Activated T-helper 1 cell treated with Interleukin-2 at 50 U/mL for 16 hours (primary cell): ENCODE data around the gene ZNF699.
"Not testable (repeated sequence)": the region's sequence is repeated elsewhere in the genome, so short reads cannot be mapped to it uniquely, and the experiment has no call there.

Experiments used
- DNase-seq: peaks from one replicate; pipeline ENCODE4 v3.0.0-alpha.2; 2020; ENCODE audit warnings: low read depth

ZNF699 gene

DNA sequence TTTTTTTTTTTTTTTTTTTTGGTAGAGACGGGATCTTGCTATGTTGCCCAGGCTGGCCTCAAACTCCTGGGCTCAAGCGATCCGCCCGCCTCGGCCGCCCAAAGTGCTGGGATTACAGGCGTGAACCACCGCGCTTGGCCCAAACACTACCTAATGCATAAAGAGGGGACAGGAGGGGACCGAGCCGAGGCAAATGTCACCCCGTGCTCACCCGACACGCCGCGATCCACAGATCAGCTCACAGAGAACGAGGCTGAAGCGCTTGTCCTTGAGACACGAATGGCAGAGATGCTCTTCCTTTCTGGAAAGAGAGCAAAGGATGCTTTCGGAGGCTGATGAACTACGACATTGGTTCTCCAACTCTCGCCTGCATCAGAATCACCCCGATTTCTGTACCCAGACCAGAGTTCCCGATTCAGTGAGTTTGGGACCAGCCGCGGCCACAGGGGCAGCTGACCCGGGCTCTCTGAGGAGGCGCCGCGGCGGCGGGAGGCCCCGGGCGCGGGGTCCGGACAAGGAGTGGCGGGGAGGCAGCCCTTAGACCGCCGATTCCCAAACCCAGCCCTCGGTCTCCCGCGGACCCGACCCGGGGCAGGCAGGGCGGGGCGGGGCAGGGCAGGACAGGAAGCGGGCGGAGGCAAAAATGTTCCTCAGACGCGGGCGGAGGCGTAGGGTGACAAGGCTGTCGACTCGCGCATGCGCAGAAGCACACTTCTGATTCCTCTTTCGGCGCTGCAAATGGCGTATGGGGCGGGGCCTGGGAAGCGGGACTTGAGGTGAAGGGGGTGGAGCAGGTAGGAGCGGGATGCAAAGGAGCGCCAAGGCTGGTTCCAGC lies at the start of gene ZNF699:
ZNF699 (minus strand) TSS at position 700 of the 835 bp plus-strand sequence. CDS start 4,719 bp downstream, outside the sequence.
- DNase-seq: peak; percentile 98

DNA sequence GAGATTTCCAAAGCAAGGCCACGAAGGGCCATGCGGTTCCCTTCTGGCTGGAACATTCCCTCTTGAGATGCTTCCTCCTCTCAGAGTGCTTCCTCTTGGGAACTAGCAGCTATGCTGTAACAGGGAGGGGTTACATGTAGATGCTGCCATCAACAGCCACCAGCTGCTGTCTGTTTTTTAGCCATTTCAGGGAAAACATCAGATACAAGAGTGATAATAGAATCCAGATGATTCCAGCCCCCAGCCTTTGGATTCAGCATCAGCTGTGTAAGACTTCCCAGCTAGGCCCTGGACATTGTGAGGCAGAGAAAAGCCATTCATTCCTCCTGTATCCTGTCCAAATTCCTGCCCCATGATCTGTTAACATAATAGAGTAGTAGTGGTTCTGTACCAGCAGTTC lies 45.0 kb upstream of the ZNF699 start:
- no peak for DNase-seq

- DNase-seq: no peak
Observed at GRCh38 chr19:9353011-9353410, 43.4 kb upstream of the ZNF699 start.

- no peak for DNase-seq
Observed at GRCh38 chr19:9352505-9352904, 42.9 kb upstream of the ZNF699 start.

GRCh38 chr19:9348671-9349070 lies 39.0 kb upstream of the ZNF699 start:
- no peak for DNase-seq

- no peak for DNase-seq
Observed at GRCh38 chr19:9348253-9348652, 38.6 kb upstream of the ZNF699 start.

DNA sequence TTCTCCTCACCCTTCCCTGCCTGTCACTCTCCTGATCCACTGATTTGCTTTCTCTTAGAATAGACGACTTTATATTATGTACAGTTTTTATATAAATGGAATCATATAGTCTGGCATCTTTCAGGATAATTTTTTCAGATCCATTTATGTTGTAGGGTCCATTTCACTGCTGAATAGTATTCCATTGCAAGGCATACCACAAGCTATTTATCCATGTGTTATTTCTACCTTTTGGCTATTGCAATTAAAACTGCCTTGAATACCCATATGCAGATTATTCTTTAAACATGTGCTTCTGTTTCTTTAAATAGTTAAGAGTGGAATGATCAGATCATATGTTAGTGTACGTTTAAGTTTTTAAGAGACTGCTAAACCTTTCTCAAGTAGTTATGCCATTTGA lies 35.4 kb upstream of the ZNF699 start:
- no peak for DNase-seq

GRCh38 chr19:9342610-9343304 lies 33.1 kb upstream of the ZNF699 start:
- no peak for DNase-seq

DNA sequence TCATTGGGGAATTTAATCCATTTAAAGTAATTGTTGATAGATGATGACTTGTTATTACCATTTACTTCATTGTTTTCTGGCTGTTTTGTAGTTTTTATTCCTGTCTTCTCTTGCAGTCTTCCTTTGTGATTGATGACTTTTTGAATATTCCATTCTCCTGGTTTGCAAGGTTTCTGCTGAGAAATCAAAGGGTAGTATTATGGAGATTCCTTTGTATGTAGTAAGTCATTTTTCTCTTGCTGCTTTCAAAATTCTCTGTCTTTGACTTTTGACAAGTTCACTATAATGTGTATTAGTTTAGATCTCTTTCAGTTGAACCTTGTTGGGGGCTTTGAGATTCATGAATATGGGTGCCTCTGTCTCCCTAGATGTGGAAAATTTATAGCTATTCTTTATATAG lies 20.4 kb upstream of the ZNF699 start:
- no peak for DNase-seq

DNA sequence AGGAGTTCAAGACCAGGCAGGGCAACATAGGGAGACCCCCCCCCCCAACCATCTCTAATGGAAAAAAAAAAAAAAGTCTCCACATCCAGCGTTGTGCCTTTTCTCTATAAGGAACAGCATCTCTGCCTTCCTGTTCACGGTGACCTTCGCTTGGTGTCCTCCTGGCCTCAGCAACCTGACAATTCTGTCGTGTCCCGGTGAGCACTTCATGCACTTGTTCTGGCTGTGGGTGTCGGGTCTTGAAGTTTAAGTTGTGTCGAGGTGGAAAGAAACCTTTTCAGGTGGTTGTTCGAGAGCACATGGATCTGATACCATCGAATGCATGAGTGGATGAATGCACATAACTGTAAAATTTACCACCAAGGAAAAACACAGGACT lies 14.9 kb upstream of the ZNF699 start:
- DNase-seq: no peak

DNA sequence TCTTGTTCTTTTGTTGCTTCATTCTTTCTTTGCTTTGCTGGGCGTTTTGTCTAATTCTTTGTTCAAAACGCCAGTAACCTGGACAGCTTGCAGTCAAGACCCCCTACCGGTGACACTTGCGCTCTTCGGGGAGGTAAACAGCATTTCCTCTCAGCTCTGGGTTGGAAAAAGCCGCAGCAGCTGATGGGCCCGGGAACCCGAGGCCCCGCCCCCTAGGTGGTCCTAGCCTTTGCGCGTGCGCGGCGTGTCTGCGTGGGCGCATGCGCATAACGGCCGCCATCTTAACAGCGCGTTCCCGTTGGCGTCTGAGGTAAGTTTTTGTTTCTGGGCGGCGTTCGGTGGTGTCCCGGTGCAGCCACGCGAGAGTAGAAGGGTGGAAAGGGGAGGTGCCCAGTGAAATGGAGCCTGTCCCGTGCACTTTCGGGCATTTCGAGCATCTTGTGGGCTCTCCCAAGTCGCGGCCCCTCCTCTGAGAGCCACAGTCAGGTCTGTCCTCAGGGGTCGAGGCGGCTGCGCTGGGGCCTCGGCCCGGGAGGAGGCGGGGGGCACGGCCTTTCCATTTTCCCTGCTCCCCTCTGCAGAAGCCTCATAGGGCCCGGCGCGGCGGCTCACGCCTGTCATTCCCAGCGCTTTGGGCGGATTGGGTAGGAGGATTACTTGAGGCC lies 14.4 kb upstream of the ZNF699 start, which contains the start of gene ZNF559:
ZNF559 (plus strand) TSS at position 261 of the 665 bp plus-strand sequence. CDS start 14,371 bp downstream, outside the sequence.
- DNase-seq: peak; percentile 94

GRCh38 chr19:9323557-9323918 lies 13.9 kb upstream of the ZNF699 start:
- DNase-seq: no peak

DNA sequence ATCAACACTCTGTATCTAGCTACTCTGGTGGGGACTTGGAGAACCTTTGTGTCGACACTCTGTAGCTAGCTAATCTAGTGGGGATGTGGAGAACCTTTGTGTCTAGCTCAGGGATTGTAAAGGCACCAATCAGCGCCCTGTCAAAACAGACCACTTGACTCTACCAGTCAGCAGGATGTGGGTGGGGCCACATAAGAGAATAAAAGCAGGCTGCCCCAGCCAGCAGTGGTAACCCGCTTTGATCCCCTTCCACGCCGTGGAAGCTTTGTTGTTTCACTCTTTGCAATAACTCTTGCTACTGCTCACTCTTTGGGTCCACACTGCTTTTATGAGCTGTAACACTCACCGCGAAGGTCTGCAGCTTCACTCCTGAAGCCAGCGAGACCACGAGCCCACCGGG lies 12.6 kb upstream of the ZNF699 start:
- not testable (repeated sequence) for DNase-seq

DNA sequence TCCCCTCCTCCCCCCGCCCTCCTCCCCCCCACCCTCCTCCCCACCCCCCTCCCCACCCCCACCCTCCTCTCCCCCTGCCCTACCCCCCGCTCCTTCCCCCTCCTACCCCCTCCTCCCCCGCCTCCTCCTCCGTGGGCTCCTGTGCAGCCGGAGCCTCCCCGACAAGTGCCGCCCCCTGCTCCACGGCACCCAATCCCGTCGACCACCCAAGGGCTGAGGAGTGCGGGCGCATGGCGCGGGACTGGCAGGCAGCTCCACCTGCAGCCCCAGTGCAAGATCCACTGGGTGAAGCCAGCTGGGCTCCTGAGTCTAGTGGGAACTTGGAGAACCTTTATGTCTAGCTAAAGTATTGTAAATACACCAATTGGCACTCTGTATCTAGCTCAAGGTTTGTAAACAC lies 12.1 kb upstream of the ZNF699 start:
- not testable (repeated sequence) for DNase-seq

- DNase-seq: no peak
Observed at GRCh38 chr19:9321338-9321737, 11.7 kb upstream of the ZNF699 start.

DNA sequence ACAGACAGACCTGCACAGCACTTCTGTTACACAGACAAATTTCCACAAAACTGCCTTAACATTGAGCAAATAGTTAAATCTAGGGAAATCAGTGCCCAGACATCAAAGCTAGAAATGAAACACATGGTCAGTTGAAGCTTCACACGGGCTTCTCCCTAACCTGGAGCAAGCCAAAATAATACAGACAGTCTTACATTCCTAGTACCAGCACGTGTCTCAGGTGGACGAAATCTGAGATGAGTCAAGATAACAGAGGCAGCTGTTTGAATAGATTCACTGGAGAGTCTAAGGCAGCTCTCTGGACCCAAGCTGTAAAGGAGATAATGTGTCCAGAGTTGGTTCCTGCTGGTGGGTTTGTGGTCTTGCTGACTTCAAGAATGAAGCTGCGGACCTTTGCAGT lies 4.1 kb upstream of the ZNF699 start:
- DNase-seq: no peak

GRCh38 chr19:9309974-9310446 lies 372 bp upstream of the ZNF699 start:
- DNase-seq: no peak

DNA sequence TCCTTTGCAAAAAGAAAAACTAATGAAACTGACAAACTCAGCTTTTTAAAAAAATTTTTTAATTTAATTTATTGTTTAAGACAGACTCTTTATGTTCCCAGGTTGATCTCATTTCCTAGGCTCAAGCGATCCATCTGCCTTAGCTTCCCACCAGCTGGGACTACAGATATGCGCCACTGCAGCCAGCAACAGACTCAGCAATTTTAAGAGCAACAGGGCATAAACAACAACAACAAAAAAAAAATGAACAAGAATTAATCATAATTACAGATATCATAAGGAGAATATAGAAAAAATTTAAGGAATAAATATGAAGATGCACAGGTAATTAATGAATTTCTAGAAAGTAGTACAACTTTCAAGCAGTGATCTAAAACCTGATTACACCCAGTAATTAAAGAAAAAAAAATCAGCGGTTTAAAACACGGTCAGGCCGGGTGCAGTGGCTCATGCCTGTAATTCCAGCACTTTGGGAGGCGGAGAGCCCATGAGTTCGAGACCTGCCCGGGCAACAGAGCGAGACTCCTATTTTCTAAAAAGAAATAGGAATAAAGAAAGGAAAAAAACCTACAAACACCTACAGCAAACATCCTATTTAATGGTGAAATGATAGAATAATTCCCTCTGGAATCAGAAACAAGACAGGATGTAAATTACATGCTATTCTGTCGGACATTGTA lies 1.4 kb downstream of the ZNF699 start:
- no peak for DNase-seq

- no peak for DNase-seq
Observed at GRCh38 chr19:9306443-9306842, 3.2 kb downstream of the ZNF699 start.

DNA sequence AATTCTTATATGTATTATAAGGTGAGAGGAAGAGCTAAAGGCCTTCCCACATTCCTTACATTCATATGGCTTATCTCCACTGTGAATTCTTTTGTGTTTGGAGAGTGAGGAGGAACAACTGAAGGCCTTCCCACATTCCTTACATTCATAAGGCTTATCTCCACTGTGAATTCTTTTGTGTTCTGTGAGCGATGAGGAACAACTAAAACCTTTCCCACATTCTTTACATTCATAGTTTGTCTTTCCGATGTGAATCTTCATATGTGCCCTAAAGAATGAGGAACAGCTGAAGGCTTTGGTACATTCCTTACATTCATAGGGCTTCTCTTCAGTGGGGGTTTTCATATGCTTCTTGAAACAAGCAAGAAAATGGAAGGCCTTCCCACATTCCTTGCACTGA lies 13.3 kb downstream of the ZNF699 start:
- no peak for DNase-seq

DNA sequence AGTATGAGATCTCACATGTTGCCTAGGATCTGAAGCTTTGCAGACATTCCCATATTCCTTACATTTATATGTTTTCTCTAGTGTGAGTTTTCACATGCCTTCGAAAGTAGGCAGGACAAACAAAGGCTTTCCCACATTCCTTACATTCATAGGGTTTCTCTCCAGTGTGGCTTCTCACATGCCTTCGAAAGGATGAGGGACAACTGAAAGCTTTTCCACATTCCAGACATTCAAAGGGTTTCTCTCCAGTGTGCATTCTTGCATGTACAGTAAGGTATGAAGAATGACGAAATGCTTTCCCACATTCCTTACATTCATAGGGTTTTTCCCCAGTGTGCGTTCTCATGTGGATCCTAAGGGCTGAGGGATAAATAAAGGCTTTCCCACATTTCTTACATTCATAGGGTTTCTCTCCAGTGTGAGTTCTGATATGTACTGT lies 14.2 kb downstream of the ZNF699 start:
- DNase-seq: no peak

DNA sequence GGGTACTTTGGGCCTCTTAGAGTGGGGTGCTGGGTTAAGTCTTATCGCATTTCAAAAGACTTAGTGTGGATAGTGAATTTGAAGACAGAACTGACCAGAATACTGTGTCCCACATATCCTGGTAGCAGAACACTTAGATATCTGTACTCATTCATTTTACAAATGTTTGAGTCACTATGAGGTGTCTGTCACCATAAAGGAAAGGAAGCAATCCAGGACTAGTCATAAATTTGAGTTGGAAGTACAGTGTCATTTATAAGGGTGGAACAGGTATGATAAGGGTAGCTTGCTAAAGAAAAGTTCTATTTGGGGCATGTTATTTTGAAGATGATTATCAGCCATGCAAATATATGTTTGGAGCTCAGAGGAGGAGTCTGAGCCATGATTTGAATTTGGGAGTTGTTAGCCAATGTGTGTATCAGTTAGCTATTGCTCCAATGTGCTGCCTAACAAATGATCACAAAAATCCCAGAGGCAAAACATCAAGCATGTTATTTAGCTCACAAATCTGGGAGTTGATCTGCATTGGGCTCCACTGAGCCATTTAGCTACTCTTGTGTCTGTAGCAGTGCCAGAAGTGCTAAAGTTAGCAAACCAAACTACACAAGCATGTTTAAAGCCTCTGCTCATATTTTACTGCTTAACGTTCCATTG lies 20.3 kb downstream of the ZNF699 start:
- DNase-seq: no peak
